HL-60 (cell line): Measurements from ENCODE around the gene EGFR.

Experiments used
- DNase-seq, 2 experiments: peaks; one replicate each; pipeline ENCODE4 v3.0.0-alpha.2; 2010 to 2020; ENCODE audit warnings: low read depth in 1 of 2, low spot score in 1 of 2
- H3K27ac ChIP-seq: fragments of 250-450 bp; sonication (Bioruptor Pico); replicated peaks from 2 replicates; pipeline ENCODE4 v1.5.1; 2020; ENCODE audit warnings: mild to moderate bottlenecking, moderate library complexity
- H3K27me3 ChIP-seq: fragments of 250-450 bp; sonication (Bioruptor Pico); 2 replicates; pipeline ENCODE4 v1.5.1; 2021; ENCODE audit warnings: mild to moderate bottlenecking, moderate library complexity; ENCODE audit not compliant: insufficient read depth, poor library complexity, severe bottlenecking
- H3K4me3 ChIP-seq: replicated peaks from 2 replicates; pipeline ENCODE4 v1.5.1; 2011; ENCODE audit warnings: mild to moderate bottlenecking, control low read depth, low read length; ENCODE audit not compliant: insufficient read depth
- CTCF ChIP-seq: IDR thresholded peaks from one replicate; pipeline ENCODE4 v1.5.1; 2011; ENCODE audit warnings: low read length, control low read depth, inconsistent platforms; ENCODE audit not compliant: insufficient read depth
- GABPA ChIP-seq: IDR thresholded peaks from 2 replicates; pipeline ENCODE4 v1.6.1; 2012; ENCODE audit warnings: low read depth
- POLR2AphosphoS5 ChIP-seq: IDR thresholded peaks from 2 replicates; pipeline ENCODE4 v1.6.1; 2012; ENCODE audit warnings: low read depth
- REST ChIP-seq: IDR thresholded peaks from 2 replicates; pipeline ENCODE4 v1.6.1; 2012; ENCODE audit warnings: low read depth; ENCODE audit not compliant: insufficient replicate concordance
- SPI1 ChIP-seq: IDR thresholded peaks from 2 replicates; pipeline ENCODE4 v1.6.1; 2012; ENCODE audit warnings: low read depth, mild to moderate bottlenecking, borderline replicate concordance

Gene EGFR

GRCh38 chr7:55127622-55128081 lies 108.8 kb downstream of the EGFR start:
- Histone ChIP-seq H3K4me3 (no peak overlapping the region), H3K27ac (no peak overlapping the region), H3K27me3 (no peaks in the 10 kb centered on the region)
- no peak for TF ChIP-seq REST
- TF ChIP-seq SPI1, result no peak
- no peak for TF ChIP-seq POLR2AphosphoS5
- no peak for TF ChIP-seq GABPA
- TF ChIP-seq CTCF, result no peak
- no peak for DNase-seq

- no peak for DNase-seq
- no peak overlapping the region for H3K4me3 ChIP-seq
- TF ChIP-seq POLR2AphosphoS5, result no peak
- no peak for TF ChIP-seq SPI1
- TF ChIP-seq GABPA, result no peak
- no peak for TF ChIP-seq CTCF
- TF ChIP-seq REST, result no peak
- no peak overlapping the region for H3K27ac ChIP-seq
- no peaks in the 10 kb centered on the region for H3K27me3 ChIP-seq
These were observed 110.0 kb downstream of the EGFR start for GRCh38 chr7:55128693-55129394.

GRCh38 chr7:55129541-55130394 lies 111.0 kb downstream of the EGFR start:
- Histone ChIP-seq H3K4me3 (no peak overlapping the region), H3K27ac (no peak overlapping the region), H3K27me3 (no peaks in the 10 kb centered on the region)
- no peak for DNase-seq
- TF ChIP-seq GABPA (no peak), POLR2AphosphoS5 (no peak), CTCF (no peak), SPI1 (no peak), REST (no peak)
